Epithelial cell of proximal tubule (primary cell): Measurements from ENCODE around the gene SNX19. TPM values are rescaled to one million over a fixed set of nuclear protein-coding genes. Genes with fewer than 3 reads are reported as not detected.

Experiments used
- DNase-seq: peaks from one replicate; pipeline ENCODE4 v3.0.0-alpha.2; 2011; ENCODE audit warnings: low read depth
- H3K4me3 ChIP-seq: 2 replicates; pipeline ENCODE4 v1.5.1; 2011; ENCODE audit warnings: low read depth, mild to moderate bottlenecking, low read length
- total RNA-seq: library from RNA; depleted of rRNA; stranded (reverse); fragments of >200 nt; gene quantifications from 2 replicates; pipeline ENCODE4 v1.2.3, GENCODE V29; 2015
- TF ChIP-seq, protein P1 (sequence below): conservative IDR thresholded peaks from 2 replicates; pipeline ENCODE4 v1.5.1; 2012; ENCODE audit warnings: low read depth, mild to moderate bottlenecking, low read length

The SNX19 gene
- total RNA-seq, 1 donor from 2014 or later, result 43.5 TPM

DNA sequence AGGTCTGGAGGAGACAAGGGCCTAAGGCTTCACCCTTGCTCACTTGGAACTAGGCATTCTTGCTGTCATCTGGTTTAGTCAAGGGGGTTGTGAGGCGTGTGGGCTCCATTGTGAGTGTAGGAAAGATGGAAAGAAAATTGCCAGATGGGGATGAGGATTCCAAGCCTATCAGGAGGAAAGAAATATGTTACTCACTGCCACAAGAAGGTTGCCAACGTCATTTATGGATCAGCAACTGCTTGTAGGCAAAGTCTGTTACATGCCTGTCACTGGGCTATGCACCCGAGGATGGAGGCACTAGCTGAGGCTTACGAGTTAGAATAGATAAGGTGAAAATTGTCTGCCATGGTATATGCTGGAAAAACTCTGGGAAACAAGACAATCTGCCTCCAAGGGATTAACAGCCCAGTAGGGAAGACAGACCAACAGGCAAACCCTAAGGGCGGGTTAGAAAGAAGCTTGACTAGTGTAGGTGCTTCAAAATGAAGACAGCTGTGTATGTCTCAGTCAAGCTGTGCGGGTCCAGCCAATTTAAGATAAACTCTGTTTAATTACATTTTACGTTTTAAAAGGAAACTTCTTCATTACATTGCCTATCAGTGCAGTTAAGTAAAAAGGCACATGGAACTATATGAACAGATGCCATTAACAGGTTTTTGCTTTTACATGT lies 47.4 kb downstream of the SNX19 start:
- H3K4me3 ChIP-seq, result no peak overlapping the region
- TF ChIP-seq, protein P1, sequence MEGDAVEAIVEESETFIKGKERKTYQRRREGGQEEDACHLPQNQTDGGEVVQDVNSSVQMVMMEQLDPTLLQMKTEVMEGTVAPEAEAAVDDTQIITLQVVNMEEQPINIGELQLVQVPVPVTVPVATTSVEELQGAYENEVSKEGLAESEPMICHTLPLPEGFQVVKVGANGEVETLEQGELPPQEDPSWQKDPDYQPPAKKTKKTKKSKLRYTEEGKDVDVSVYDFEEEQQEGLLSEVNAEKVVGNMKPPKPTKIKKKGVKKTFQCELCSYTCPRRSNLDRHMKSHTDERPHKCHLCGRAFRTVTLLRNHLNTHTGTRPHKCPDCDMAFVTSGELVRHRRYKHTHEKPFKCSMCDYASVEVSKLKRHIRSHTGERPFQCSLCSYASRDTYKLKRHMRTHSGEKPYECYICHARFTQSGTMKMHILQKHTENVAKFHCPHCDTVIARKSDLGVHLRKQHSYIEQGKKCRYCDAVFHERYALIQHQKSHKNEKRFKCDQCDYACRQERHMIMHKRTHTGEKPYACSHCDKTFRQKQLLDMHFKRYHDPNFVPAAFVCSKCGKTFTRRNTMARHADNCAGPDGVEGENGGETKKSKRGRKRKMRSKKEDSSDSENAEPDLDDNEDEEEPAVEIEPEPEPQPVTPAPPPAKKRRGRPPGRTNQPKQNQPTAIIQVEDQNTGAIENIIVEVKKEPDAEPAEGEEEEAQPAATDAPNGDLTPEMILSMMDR, result no peak
- DNase-seq, result no peak

DNA sequence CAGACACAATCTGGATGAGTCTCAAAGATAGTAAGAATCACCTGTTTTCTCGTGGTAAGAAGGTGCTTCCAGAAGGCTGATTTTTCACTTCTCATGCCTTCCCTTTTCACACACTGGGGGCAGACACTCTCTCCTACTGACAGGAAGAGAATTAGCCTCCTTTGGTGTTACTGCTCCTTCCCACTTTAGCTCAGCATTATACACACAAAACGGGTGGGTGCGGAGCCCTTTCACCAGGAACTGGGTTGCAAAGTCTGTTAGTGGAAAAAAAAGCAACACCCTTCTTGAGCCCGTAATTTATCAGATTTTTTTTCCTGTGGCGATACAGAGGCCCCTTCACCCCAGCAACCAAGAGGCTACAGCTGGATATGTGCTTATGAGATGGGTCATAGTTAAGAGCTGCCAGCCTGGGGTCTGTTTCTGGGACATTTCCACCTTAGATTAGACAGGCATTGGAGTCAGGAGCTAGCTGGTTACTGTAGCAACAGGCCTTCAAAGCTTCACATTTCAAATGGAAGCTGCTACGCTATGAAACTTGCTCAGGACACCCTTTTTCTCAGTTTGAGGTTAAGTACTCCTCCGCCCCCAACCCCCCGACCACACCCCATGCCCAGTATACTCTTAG lies 48.1 kb downstream of the SNX19 start:
- no peak for DNase-seq
- TF ChIP-seq, protein P1, result no peak
- no peak overlapping the region for H3K4me3 ChIP-seq

DNA sequence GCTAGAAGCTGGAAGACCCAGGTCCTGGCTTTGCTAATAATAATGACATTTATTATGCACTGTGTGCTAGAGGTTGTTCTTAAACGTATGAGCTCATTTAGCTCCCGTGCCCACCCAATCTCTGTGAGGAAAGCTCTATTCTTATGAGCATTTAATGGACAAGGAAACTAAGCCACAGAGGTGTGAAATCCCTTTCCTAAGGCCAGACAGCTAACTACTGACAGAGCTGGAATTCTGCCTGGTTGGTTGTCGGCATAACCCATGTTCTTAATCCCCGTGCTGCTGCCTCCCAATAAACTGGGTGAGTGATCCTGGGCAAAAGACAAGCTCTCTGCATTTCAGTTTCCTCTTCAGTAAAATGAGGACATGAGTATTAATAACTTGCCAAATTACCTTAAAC lies 49.4 kb downstream of the SNX19 start:
- TF ChIP-seq, protein P1, result no peak
- no peak overlapping the region for H3K4me3 ChIP-seq
- no peak for DNase-seq

DNA sequence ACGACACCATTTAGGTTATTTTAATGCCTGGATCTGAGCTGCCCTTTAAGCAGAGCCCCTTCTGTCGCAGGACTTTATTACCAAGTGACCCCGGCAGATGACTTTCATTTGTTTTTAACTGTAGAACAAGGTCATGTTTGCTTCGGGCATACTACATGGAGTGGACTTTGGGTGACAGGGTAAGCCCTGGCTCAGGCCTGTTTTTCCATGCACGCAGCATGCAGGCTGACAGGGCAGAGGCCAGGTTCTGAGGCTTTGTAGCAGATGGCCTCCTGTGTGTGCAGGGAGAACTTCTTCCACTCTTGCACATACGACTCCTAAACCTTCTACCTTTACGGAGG lies 50.5 kb downstream of the SNX19 start:
- TF ChIP-seq, protein P1, result no peak
- H3K4me3 ChIP-seq, result no peak overlapping the region
- no peak for DNase-seq

DNA sequence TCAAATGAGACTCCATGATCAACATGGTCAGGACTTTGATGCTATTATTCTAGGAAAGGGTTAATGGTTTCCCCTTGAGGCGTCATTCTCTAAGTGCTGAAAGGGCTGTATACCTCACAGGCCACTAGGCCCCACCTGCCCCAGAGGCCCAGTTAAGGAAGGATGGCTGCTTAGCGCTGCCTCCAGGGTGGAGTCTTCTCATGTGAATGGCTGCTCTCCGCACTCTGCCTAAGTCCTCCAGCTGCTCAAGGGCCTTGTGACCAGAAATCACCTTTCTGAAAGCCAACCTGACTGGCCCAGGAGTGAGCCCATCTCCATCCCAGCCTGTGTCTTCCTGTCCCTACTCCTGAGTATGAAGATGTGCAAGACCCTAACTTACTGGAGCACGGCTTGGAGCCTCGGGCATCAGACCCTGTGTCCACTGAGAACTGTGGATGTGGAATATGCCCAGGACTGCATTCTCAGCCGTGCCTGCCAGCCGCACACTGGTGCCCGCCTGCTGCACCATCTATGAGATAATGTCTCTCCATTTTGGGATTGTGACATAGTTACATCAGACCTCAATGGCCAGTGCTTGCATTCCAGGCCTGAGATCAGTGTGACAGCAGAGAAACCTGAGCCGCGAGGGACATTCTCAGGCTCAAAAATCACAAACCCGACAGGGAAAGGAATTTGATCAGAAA lies 51.0 kb downstream of the SNX19 start:
- no peak overlapping the region for H3K4me3 ChIP-seq
- TF ChIP-seq, protein P1, result no peak
- DNase-seq, result no peak

DNA sequence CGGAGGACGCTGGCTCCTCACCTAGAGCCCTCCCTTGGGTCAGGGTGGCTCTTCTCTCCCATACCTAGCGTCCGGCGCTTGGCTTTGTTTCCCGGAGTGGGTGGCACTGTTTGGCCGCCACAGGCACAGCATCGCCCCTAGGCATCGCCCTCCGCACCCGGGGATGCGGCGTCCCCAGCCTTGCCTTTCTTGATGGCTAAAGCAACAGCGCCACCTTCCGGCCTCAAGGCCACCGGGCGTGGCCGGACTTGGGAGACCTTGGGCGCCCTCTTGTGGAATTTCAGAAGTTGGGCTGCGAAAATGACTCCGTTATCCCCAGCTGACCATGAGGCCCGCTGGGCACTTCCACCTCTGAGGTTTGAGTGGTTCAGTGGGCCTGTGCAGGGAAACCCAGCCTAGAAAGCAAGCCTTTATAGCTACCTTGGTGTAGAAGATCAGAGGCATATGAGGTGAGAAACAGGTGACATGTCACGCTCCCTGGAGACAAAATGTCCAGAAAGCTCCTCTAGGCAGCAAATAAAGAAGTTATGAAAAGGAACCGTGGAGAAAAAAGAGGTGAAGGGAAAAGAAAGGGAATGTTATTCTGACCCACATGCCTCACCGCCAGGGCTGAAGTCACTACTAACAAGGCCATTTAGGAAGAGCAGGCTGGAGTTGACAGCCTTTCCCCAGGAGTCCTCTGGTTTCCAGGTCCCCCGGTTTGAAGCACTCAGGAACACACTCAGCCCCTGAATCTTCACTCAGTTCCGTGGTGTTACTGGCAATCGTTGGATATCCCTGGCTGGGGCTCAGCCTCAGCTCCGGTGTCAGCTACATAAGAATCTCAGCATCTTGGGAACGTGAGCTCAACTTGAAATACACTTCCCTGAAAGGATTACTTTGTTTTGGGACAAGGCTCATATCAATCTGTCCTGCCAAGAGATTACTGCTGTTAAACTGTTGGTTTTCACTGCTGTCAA lies 54.1 kb downstream of the SNX19 start:
- TF ChIP-seq, protein P1, result peak; percentile 100
- peak; percentile 53 for DNase-seq
- no peak overlapping the region for H3K4me3 ChIP-seq
